Mammary epithelial cell (primary cell): ENCODE results near the gene LRRC26.

Experiments used
- EZH2 ChIP-seq: IDR thresholded peaks from 2 replicates; pipeline ENCODE4 v1.6.1; 2012; ENCODE audit warnings: low read length, inconsistent platforms, borderline replicate concordance
- TF ChIP-seq, protein P1 (sequence below), 2 donors: IDR thresholded peaks in 1 of 2; conservative IDR thresholded peaks in 1 of 2; 2 replicates each; pipeline ENCODE4 v1.5.1; 2011 to 2012; ENCODE audit warnings: inconsistent platforms in 2 of 2, low read length in 2 of 2, mild to moderate bottlenecking in 2 of 2, control low read depth in 1 of 2, low read depth in 1 of 2; ENCODE audit not compliant: insufficient read depth in 1 of 2; ENCODE audit errors: extremely low read depth in 1 of 2

DNA sequence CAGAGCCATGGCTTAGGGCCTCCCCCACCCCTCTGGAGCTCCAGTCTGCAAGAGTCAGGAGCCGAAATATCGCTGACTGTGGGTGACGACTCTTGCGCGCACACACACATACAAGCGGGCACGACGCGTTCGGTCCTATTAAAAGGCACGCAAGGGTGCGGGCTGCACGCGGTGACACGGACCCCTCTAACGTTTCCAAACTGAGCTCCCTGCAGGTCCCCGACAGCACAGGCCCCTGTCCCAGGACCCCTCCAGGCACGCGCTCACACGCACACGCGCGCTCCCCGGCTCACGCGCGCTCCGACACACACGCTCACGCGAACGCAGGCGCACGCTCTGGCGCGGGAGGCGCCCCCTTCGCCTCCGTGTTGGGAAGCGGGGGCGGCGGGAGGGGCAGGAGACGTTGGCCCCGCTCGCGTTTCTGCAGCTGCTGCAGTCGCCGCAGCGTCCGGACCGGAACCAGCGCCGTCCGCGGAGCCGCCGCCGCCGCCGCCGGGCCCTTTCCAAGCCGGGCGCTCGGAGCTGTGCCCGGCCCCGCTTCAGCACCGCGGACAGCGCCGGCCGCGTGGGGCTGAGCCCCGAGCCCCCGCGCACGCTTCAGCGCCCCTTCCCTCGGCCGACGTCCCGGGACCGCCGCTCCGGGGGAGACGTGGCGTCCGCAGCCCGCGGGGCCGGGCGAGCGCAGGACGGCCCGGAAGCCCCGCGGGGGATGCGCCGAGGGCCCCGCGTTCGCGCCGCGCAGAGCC is 31.0 kb downstream of the LRRC26 start, which contains the start of gene GRIN1:
- TF ChIP-seq, protein P1, sequence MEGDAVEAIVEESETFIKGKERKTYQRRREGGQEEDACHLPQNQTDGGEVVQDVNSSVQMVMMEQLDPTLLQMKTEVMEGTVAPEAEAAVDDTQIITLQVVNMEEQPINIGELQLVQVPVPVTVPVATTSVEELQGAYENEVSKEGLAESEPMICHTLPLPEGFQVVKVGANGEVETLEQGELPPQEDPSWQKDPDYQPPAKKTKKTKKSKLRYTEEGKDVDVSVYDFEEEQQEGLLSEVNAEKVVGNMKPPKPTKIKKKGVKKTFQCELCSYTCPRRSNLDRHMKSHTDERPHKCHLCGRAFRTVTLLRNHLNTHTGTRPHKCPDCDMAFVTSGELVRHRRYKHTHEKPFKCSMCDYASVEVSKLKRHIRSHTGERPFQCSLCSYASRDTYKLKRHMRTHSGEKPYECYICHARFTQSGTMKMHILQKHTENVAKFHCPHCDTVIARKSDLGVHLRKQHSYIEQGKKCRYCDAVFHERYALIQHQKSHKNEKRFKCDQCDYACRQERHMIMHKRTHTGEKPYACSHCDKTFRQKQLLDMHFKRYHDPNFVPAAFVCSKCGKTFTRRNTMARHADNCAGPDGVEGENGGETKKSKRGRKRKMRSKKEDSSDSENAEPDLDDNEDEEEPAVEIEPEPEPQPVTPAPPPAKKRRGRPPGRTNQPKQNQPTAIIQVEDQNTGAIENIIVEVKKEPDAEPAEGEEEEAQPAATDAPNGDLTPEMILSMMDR (conservative IDR thresholded peaks at IDR 0.05 in 1 of 2, IDR thresholded peaks at IDR 0.05 in 1 of 2; ENCODE audit: extremely low read depth in 1 of 2, insufficient read depth in 1 of 2, low read depth in 1 of 2, low read length in 2 of 2), result no peak
- TF ChIP-seq EZH2, result no peak
